SU-DHL-6 (cell line): Measurements from ENCODE around the gene BOK.

Source experiments
- H2AFZ ChIP-seq: fragments of 200-600 bp; sonication (generic); 2 replicates; pipeline ENCODE4 v1.6.1; 2014; ENCODE audit warnings: low read depth, mild to moderate bottlenecking, moderate library complexity, mixed read lengths, antibody characterized with exemption, low read length; ENCODE audit not compliant: severe bottlenecking
- H3F3A ChIP-seq: fragments of 200-600 bp; shearing (Covaris generic); 2 replicates; pipeline ENCODE4 v1.6.0; 2016; ENCODE audit warnings: antibody characterized with exemption, mild to moderate bottlenecking; ENCODE audit not compliant: insufficient read depth
- H3K27ac ChIP-seq: fragments of 200-600 bp; sonication (generic); 2 replicates; pipeline ENCODE4 v1.5.1; 2016; ENCODE audit warnings: low read depth, mild to moderate bottlenecking, low read length, moderate library complexity, mixed read lengths
- H3K27me3 ChIP-seq: fragments of 200-600 bp; sonication (generic), shearing (Covaris generic); 2 replicates; pipeline ENCODE4 v1.6.0; 2014; ENCODE audit warnings: mild to moderate bottlenecking, low read length
- H3K36me3 ChIP-seq: fragments of 200-600 bp; sonication (generic); 2 replicates; pipeline ENCODE4 v1.6.1; 2014; ENCODE audit warnings: mild to moderate bottlenecking, low read length, mixed read lengths
- H3K4me2 ChIP-seq: fragments of 300-600, 200-600 bp; shearing (Covaris generic), sonication (generic); 2 replicates; pipeline ENCODE4 v1.6.0; 2014; ENCODE audit warnings: low read length, low read depth, mild to moderate bottlenecking; ENCODE audit not compliant: poor library complexity, severe bottlenecking
- H3K4me3 ChIP-seq: fragments of 200-600 bp; sonication (generic); 2 replicates; pipeline ENCODE4 v1.5.1; 2014; ENCODE audit warnings: antibody characterized with exemption, low read length, mild to moderate bottlenecking, mixed read lengths; ENCODE audit not compliant: insufficient read depth, poor library complexity, severe bottlenecking
- H3K79me2 ChIP-seq: fragments of 200-600 bp; sonication (generic); 2 replicates; pipeline ENCODE4 v1.6.1; 2014; ENCODE audit warnings: mild to moderate bottlenecking, low read length, moderate library complexity; ENCODE audit not compliant: insufficient read depth
- H3K9ac ChIP-seq: fragments of 200-600 bp; sonication (generic); 2 replicates; pipeline ENCODE4 v1.7.0; 2014; ENCODE audit warnings: mild to moderate bottlenecking, low read length
- H3K9me2 ChIP-seq: fragments of 200-600 bp; sonication (generic); replicated peaks from 2 replicates; pipeline ENCODE4 v1.6.1; 2014; ENCODE audit warnings: low read length; ENCODE audit not compliant: insufficient read depth
- H3K9me3 ChIP-seq: fragments of 200-600 bp; sonication (generic); 2 replicates; pipeline ENCODE4 v1.6.1; 2014; ENCODE audit warnings: low read length, mixed read lengths; ENCODE audit not compliant: insufficient read depth
- H4K20me1 ChIP-seq: fragments of 200-600 bp; sonication (generic); 2 replicates; pipeline ENCODE4 v1.6.1; 2014; ENCODE audit warnings: low read depth, mild to moderate bottlenecking, antibody characterized with exemption, low read length, moderate library complexity, mixed read lengths
- EZH2phosphoT487 ChIP-seq: fragments of 200-600 bp; sonication (generic), shearing (Covaris generic); conservative IDR thresholded peaks from 2 replicates; pipeline ENCODE4 v1.6.1; 2018; ENCODE audit warnings: mild to moderate bottlenecking, antibody characterized with exemption, low read length, moderate library complexity, mixed read lengths
- TF ChIP-seq, protein P1 (sequence below): fragments of 200-600 bp; sonication (generic); IDR thresholded peaks from one replicate; pipeline ENCODE4 v1.5.1; 2017; ENCODE audit warnings: antibody characterized with exemption, mild to moderate bottlenecking, low read length, moderate library complexity; ENCODE audit not compliant: insufficient read depth, poor library complexity, severe bottlenecking

BOK gene

DNA sequence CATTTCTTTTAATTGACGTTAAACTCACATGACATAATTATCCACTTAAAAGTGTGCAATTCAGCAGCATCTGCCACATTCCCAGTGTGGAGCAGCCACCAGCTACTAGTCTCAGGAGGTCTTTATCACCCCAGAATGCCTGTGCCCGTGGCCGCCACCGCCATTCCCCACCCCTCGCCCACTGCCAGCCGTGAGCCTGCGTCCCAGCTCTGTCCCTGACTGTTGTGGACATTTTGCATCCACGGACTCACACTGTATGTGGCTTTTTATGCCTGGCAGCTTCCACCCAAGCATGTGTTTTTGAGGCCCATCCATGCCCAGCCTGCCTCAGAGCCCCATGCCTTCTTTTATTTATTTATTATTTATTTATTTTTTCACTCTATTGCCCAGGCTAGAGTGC, 9.2 kb downstream of the BOK start:
- Histone ChIP-seq H3K79me2 (no peaks in the 10 kb centered on the region), H3F3A (no peaks in the 10 kb centered on the region), H3K27me3 (no peaks in the 10 kb centered on the region), H3K9ac (no peak overlapping the region), H3K27ac (no peak overlapping the region), H2AFZ (no peak overlapping the region), H3K9me3 (no peaks in the 10 kb centered on the region), H3K4me2 (no peak overlapping the region), H3K4me3 (no peak overlapping the region), H3K36me3 (no peaks in the 10 kb centered on the region), H4K20me1 (no peaks in the 10 kb centered on the region), H3K9me2 (no peaks in the 10 kb centered on the region)
- no peak for TF ChIP-seq EZH2phosphoT487
- TF ChIP-seq, protein P1, sequence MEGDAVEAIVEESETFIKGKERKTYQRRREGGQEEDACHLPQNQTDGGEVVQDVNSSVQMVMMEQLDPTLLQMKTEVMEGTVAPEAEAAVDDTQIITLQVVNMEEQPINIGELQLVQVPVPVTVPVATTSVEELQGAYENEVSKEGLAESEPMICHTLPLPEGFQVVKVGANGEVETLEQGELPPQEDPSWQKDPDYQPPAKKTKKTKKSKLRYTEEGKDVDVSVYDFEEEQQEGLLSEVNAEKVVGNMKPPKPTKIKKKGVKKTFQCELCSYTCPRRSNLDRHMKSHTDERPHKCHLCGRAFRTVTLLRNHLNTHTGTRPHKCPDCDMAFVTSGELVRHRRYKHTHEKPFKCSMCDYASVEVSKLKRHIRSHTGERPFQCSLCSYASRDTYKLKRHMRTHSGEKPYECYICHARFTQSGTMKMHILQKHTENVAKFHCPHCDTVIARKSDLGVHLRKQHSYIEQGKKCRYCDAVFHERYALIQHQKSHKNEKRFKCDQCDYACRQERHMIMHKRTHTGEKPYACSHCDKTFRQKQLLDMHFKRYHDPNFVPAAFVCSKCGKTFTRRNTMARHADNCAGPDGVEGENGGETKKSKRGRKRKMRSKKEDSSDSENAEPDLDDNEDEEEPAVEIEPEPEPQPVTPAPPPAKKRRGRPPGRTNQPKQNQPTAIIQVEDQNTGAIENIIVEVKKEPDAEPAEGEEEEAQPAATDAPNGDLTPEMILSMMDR, result no peak

DNA sequence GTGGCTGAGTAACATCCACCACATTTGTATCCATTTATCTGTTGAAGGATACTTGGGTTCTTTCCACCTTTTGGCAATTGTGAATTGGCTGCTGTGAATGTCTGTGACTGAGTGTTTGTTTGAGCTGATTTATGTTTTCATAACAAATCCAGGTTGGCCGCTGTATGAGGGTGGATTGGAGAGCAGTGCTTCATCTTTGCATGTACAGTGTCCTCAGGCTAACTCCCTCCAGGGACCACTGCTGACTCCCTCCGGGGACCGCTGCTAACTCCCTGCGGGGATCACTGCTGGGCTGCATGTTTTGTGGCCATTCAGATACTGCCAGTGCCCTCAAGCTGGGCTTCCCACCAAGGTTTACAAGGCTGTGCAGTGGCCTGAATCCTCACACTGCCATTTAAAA, 10.2 kb downstream of the BOK start:
- H3K4me2 ChIP-seq, result no peak overlapping the region
- TF ChIP-seq, protein P1, result no peak
- TF ChIP-seq EZH2phosphoT487, result no peak
- no peaks in the 10 kb centered on the region for H4K20me1 ChIP-seq
- H3K27ac ChIP-seq, result no peak overlapping the region
- no peak overlapping the region for H2AFZ ChIP-seq
- H3K9me2 ChIP-seq, result no peaks in the 10 kb centered on the region
- H3K27me3 ChIP-seq, result no peaks in the 10 kb centered on the region
- H3K9ac ChIP-seq, result no peak overlapping the region
- H3F3A ChIP-seq, result no peaks in the 10 kb centered on the region
- no peaks in the 10 kb centered on the region for H3K36me3 ChIP-seq
- H3K79me2 ChIP-seq, result no peaks in the 10 kb centered on the region
- no peaks in the 10 kb centered on the region for H3K9me3 ChIP-seq
- H3K4me3 ChIP-seq, result no peak overlapping the region

- Histone ChIP-seq H3K79me2 (no peaks in the 10 kb centered on the region), H3K9me3 (no peaks in the 10 kb centered on the region), H3K27me3 (no peaks in the 10 kb centered on the region), H4K20me1 (no peaks in the 10 kb centered on the region), H3K9me2 (no peaks in the 10 kb centered on the region), H2AFZ (no peak overlapping the region), H3K4me3 (no peak overlapping the region), H3F3A (no peaks in the 10 kb centered on the region), H3K9ac (no peak overlapping the region), H3K36me3 (no peaks in the 10 kb centered on the region), H3K4me2 (no peak overlapping the region), H3K27ac (no peak overlapping the region)
- TF ChIP-seq, protein P1, result no peak
- no peak for TF ChIP-seq EZH2phosphoT487
These were observed 11.3 kb downstream of the BOK start for GRCh38 chr2:241569831-241570281.
